Erythroblast (primary cell): ENCODE results near the gene CRABP2.

Experiments
- DNase-seq, 2 experiments: peaks; one replicate each; lab custom pipeline; 2025; lab: John Stamatoyannopoulos, UW
- GATA1 ChIP-seq: IDR thresholded peaks from 2 replicates; pipeline ENCODE4 v1.6.1; 2011; ENCODE audit warnings: low read depth, mild to moderate bottlenecking, control low read depth, low read length, moderate library complexity
- POLR2A ChIP-seq: IDR thresholded peaks from 2 replicates; pipeline ENCODE4 v1.6.1; 2011; ENCODE audit warnings: mild to moderate bottlenecking, low read length

The CRABP2 gene

GRCh38 chr1:156659988-156660751, 45.2 kb downstream of the CRABP2 start:
- TF ChIP-seq POLR2A: no peak
- no peak for TF ChIP-seq GATA1
- peak; percentile 95 to 96 for DNase-seq

DNA sequence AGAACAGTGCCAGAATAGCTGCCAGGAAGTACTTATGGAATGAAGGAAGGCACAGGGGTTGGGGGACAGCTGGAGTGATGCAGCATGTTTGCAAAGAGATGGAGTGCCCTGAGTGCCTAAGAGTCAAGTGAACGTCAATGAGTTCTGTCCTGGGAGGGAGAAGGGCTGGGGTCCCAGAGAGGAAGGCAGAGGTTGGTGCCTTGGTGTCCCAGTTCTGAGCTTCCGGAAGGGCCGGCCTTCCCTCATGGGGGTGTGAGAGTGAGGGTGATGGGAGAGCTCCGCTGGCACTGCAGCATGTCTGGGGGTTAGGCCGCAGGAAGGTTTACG, 45.8 kb downstream of the CRABP2 start:
- no peak for TF ChIP-seq POLR2A
- no peak for TF ChIP-seq GATA1
- DNase-seq: no peak

GRCh38 chr1:156658945-156659574, 46.3 kb downstream of the CRABP2 start:
- DNase-seq: no peak
- TF ChIP-seq POLR2A: no peak
- TF ChIP-seq GATA1: no peak

DNA sequence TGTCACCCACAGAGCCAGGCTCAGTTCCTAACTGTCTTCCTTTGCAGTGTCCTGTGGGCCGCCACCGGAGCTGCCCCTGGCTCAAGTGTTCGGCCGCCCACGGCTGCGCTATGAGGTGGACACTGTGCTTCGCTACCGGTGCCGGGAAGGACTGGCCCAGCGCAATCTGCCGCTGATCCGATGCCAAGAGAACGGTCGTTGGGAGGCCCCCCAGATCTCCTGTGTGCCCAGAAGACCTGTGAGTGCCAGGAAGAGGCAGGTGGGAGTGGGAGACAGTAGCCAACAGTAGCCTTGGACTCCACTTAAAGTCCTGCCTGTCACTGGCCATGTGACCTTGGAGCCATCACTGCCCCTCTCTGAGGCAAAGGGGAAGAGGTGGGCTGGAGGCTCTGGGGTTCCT, 46.9 kb downstream of the CRABP2 start:
- no peak for DNase-seq

GRCh38 chr1:156657741-156658319, 47.6 kb downstream of the CRABP2 start:
- TF ChIP-seq POLR2A (no peak), GATA1 (no peak)
- DNase-seq: no peak

More for the DNA sequence above, 46.9 kb downstream of the CRABP2 start:
- TF ChIP-seq GATA1 (no peak), POLR2A (no peak)

- peak; percentile 55 to 82 for DNase-seq
- no peak for TF ChIP-seq POLR2A
- no peak for TF ChIP-seq GATA1
These were observed 48.3 kb downstream of the CRABP2 start for GRCh38 chr1:156656806-156657740.

- no peak for DNase-seq
- no peak for TF ChIP-seq POLR2A
- TF ChIP-seq GATA1: no peak
These were observed 49.4 kb downstream of the CRABP2 start for GRCh38 chr1:156655904-156656516.

- no peak for TF ChIP-seq POLR2A
- TF ChIP-seq GATA1: no peak
- DNase-seq: no peak
These were observed 50.1 kb downstream of the CRABP2 start for GRCh38 chr1:156655151-156655903.

DNA sequence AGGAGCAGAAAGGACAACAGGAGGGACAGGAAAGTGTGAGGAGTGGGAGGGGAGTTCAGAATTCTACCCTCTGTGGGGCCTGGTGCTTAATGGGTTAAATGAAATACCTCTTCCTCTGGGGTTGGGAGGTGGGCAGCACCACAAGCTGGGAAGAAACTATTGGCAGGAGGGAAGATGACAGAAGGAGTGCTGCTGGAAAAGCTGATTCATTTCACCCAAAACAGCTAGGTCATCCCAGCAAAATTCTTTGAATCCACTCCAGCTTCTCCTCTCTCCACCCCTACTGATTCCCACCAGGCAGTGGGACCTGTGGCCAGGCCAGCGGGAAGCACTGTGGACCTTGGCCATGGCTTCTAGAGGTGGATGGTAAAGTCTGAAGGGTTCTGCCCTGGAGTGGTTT, 50.7 kb downstream of the CRABP2 start:
- DNase-seq: no peak
- TF ChIP-seq POLR2A (no peak), GATA1 (no peak)

DNA sequence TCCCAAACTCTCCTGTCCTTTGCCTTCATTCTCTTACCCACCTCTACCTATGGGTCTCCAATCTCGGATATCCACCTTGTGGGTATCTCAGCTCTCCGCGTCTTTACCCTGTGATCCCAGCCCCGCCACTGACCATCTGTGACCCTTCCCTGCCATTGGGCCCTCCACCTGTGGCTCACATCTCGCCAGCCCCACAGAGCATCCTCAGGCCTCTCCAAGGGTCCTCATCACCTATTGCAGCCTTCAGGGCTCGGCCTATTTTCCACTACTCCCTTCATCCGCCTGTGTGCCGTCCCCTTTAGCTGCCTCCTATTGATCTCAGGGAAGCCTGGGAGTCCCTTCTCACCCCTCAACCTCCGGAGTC, 52.4 kb downstream of the CRABP2 start:
- TF ChIP-seq POLR2A: no peak
- TF ChIP-seq GATA1: no peak
- no peak for DNase-seq

DNA sequence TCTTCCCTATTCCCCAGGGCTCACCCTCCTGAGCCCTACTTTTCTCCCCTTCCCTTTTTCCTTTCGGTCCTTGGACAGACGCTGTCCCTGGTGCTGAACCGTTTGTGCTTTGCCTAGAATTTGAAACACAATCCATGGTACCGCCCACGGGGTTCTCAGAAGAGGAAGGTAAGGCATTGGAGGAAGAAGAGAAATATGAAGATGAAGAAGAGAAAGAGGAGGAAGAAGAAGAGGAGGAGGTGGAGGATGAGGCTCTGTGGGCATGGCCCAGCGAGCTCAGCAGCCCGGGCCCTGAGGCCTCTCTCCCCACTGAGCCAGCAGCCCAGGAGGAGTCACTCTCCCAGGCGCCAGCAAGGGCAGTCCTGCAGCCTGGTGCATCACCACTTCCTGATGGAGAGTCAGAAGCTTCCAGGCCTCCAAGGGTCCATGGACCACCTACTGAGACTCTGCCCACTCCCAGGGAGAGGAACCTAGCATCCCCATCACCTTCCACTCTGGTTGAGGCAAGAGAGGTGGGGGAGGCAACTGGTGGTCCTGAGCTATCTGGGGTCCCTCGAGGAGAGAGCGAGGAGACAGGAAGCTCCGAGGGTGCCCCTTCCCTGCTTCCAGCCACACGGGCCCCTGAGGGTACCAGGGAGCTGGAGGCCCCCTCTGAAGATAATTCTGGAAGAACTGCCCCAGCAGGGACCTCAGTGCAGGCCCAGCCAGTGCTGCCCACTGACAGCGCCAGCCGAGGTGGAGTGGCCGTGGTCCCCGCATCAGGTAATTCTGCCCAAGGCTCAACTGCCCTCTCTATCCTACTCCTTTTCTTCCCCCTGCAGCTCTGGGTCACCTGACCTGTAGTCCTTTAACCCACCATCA, 53.0 kb downstream of the CRABP2 start:
- TF ChIP-seq GATA1 (no peak), POLR2A (no peak)
- DNase-seq: peak in 1 of 2 experiments; percentile 39
